ENCODE results near the gene RNF103.
A peak's percentile ranks its signal among the peaks of the same experiment; 100 is the strongest.

RNF103 gene

GRCh38 chr2:86566821-86567190 is 56.9 kb downstream of the RNF103 start:
- no peak for DNase-seq

- DNase-seq: peak in 36 of 58 donors; percentile 2 to 71 (median 24)
These were observed 57.4 kb downstream of the RNF103 start for GRCh38 chr2:86566158-86566820.

DNA sequence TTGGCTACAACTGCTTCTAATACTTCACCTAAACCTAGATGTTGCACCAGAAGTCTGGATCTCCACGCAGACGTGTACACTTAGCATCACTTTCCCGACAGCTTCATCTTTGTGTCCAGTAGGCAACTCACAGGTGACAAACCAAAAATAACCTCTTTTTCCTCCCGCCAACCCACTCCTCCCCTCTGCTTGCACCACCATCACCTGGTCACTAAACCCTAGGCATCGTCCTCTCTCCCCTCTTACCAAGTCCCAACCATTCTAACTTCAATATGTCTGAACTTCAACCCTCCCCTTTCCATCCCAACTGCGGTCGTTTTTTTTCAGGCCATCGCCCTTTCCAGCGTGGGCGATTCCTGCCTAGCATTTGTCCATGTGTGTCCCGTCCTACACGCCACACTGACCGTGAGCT is 60.0 kb downstream of the RNF103 start:
- peak in 3 of 58 donors; percentile 24 to 64 (median 41) for DNase-seq

DNA sequence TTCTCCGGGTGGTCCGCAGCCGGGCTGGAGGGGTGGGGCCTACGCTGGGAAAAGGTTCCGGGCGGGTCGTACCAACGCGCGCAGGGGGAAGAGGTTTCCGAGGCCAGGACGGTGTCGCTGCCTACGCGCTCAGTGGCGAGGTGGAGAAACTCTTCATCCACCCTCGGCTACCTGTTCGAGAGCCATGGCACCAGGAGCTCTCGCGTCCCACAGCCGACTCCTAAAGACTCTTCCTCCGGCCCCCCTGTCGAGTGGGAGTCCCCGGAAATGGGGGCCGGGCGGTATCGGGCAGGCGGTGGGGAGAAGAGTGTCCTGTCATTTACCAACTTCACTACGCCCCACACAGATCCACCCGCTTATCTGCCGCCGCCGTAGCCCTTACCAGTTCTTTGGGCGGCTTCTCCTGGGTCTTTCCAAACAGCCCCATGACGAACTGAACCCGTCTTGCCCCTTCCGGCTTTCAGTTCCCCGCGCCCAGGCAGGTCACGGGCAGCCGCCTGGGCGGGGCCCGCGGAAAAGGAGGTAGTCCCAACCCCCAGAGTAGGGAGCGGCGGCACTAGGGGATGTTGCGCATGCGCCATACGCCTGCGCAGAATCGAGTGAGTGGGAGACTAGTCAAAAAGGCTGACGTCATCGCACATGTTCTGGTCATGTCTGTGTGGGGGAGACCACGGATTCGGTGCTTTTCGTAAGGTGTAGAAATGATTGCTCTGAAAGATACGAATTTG is 60.6 kb downstream of the RNF103 start, which contains the start of gene CHMP3:
Gene CHMP3 (minus strand): TSS at position 522 of the 728 bp plus-strand sequence. CDS start 95 bp downstream, at position 427.
- DNase-seq: peak; percentile 67 to 99 (median 93)

DNA sequence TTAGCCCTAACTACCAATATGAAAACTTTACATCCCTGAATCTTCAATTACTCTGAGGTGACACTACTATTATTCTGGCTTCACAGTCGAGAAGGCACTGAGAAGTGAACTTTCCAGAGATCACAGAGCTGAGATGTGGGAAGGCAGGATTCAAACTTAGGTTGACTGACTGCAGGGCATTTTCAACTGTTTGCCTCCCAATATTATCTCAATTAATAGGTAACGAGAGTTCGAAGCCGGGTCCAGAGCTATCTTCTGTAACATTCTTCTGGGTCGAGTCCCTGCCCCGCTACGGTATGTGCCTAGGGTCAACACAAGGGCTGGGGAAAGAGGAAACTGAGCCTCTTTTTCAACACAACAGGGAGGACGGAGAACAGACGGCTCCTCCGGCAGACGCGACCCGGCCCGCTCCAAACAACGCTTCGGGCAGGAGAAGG is 61.2 kb downstream of the RNF103 start:
- no peak for DNase-seq

DNA sequence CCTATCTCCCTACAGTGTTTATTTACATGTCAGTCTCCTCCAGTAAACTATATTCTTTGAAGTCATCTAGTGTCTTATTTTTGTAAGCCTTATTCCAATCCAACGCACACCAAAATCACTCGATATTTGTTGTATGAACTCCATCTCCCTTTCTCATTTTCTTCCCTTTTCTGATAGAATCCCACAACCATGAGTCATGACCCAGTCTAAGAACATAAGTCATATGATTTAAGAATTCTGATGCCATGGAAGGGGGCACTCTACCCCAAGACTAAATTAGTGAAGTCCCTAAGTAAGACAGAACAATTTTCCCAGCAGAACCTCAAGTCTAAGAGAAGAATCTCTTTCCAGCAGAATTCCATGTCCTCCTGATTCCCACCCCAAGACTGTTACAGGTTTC is 65.8 kb downstream of the RNF103 start:
- no peak for DNase-seq

DNA sequence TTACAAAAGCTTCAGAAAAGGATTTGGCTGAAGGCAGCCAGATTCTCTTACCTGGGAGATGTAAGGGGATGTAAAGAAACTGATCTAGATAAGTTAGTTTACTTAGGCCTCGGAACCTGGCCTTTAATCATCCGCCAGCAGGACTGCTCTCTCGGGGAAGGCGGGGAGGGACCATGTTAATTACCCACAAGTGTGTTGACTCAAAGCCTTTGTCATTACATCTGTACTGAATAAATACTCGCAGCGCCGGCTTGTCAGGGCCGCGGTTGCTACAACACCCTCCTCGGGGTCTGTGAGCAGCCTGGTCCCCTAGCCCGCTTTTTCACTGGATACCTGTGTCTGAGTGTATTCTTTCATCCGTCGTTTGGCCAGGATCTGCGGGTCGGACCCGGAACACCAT is 67.2 kb downstream of the RNF103 start:
- no peak for DNase-seq
